ENCODE results near the gene SARNP.
A peak's percentile ranks its signal among the peaks of the same experiment; 100 is the strongest.
"Not testable (repeated sequence)": the region's sequence is repeated elsewhere in the genome, so short reads cannot be mapped to it uniquely, and the experiment has no call there.

SARNP gene

GRCh38 chr12:55797068-55797467, 20.5 kb downstream of the SARNP start:
- DNase-seq (ENCODE audit: low read depth in 3 of 3) = no peak

- no peak for DNase-seq (ENCODE audit: low read depth in 3 of 3)
Observed at GRCh38 chr12:55795950-55796349, 21.6 kb downstream of the SARNP start.

GRCh38 chr12:55789893-55790292, 27.6 kb downstream of the SARNP start:
- DNase-seq (ENCODE audit: low read depth in 3 of 3) = no peak

GRCh38 chr12:55789171-55789570, 28.4 kb downstream of the SARNP start:
- DNase-seq (ENCODE audit: low read depth in 3 of 3) = no peak

- no peak for DNase-seq (ENCODE audit: low read depth in 3 of 3)
Observed at GRCh38 chr12:55788546-55788945, 29.0 kb downstream of the SARNP start.

- DNase-seq (ENCODE audit: low read depth in 3 of 3) = no peak
Observed at GRCh38 chr12:55780685-55781084, 36.8 kb downstream of the SARNP start.

- DNase-seq (ENCODE audit: low read depth in 3 of 3) = no peak
Observed at GRCh38 chr12:55777856-55778255, 39.7 kb downstream of the SARNP start.

GRCh38 chr12:55771736-55772135, 45.8 kb downstream of the SARNP start:
- no peak for DNase-seq (ENCODE audit: low read depth in 3 of 3)

GRCh38 chr12:55767156-55767555, 50.4 kb downstream of the SARNP start:
- no peak for DNase-seq (ENCODE audit: low read depth in 3 of 3)

- no peak for DNase-seq (ENCODE audit: low read depth in 3 of 3)
Observed at GRCh38 chr12:55765736-55766290, 51.7 kb downstream of the SARNP start.

- no peak for DNase-seq (ENCODE audit: low read depth in 3 of 3)
Observed at GRCh38 chr12:55762646-55763045, 54.9 kb downstream of the SARNP start.

GRCh38 chr12:55760663-55761062, 56.9 kb downstream of the SARNP start:
- peak in 1 of 3 experiments; percentile 52 for DNase-seq (ENCODE audit: low read depth in 3 of 3)

GRCh38 chr12:55758575-55758974, 58.9 kb downstream of the SARNP start:
- not testable (repeated sequence) for DNase-seq (ENCODE audit: low read depth in 3 of 3)

GRCh38 chr12:55757701-55758100, 59.8 kb downstream of the SARNP start:
- no peak for DNase-seq (ENCODE audit: low read depth in 3 of 3)

- no peak for DNase-seq (ENCODE audit: low read depth in 3 of 3)
Observed at GRCh38 chr12:55755246-55755645, 62.3 kb downstream of the SARNP start.

- no peak for DNase-seq (ENCODE audit: low read depth in 3 of 3)
Observed at GRCh38 chr12:55748230-55748993, 69.1 kb downstream of the SARNP start.

- no peak for DNase-seq (ENCODE audit: low read depth in 3 of 3)
Observed at GRCh38 chr12:55746913-55747231, 70.7 kb downstream of the SARNP start.

GRCh38 chr12:55746174-55746912, 71.2 kb downstream of the SARNP start:
- no peak for DNase-seq (ENCODE audit: low read depth in 3 of 3)

- DNase-seq (ENCODE audit: low read depth in 3 of 3) = no peak
Observed at GRCh38 chr12:55745361-55746173, 72.0 kb downstream of the SARNP start.

- DNase-seq (ENCODE audit: low read depth in 3 of 3) = no peak
Observed at GRCh38 chr12:55744340-55745030, 73.0 kb downstream of the SARNP start.
